Measurements from ENCODE around the gene KAZN.

KAZN gene

DNA sequence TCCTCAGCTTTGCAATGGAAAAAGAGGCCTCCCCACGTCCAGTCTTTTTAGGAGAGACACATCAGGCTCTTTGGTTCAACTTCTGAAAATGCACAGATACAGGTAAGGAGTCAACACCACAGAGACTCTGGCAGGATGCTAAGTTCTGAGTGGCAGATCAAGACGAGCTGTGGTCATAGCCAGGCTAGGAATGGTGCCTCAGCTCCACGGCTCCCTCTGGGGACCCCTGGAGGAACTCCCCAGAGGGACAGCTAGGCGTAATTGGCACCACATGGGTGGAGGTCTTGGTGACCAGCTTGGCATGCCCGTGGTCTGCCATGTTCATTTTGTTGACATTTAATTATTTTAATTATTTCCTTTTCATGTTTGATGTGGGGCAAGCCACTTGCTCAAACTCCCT lies 206.1 kb downstream of the KAZN start:
- DNase-seq, result no peak

DNA sequence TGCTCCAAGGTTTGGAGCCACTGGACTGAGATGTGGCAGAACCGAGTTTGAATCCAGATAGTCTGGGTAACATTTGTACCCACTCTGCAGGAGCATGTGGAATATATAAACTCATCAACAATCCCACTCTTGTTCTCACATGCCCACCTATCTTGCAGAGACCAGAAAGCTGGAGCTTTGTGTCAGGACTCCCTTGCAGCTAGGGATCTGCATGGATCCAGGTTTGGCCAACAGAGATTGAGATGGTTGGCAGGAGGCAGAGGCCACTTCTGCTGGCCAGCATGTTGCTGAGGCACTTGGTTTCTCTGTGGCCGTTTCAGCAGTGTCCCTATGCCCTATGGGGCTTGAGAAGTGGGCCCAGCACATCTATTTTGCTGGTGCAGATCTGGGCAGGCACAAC lies 208.3 kb downstream of the KAZN start:
- DNase-seq, result no peak

DNA sequence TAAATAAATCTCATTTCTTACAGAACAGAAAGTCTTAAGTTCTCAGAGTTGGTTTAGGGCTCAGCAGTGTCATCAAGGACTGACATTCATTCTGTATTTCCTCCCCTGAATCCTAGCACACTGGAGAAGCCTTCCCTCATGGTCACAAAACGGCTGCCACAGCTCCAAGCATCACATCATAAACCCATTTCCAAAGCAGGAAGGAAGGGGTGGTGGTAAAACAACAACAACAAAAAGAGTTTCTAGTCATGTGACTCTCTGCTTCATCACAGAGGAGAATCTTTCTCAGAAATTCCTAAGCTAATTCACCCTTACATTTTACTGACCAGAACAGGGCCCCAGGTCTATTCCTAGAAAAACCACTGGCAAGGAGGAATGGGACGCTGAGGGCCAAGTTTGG lies 210.3 kb downstream of the KAZN start:
- DNase-seq, result no peak

DNA sequence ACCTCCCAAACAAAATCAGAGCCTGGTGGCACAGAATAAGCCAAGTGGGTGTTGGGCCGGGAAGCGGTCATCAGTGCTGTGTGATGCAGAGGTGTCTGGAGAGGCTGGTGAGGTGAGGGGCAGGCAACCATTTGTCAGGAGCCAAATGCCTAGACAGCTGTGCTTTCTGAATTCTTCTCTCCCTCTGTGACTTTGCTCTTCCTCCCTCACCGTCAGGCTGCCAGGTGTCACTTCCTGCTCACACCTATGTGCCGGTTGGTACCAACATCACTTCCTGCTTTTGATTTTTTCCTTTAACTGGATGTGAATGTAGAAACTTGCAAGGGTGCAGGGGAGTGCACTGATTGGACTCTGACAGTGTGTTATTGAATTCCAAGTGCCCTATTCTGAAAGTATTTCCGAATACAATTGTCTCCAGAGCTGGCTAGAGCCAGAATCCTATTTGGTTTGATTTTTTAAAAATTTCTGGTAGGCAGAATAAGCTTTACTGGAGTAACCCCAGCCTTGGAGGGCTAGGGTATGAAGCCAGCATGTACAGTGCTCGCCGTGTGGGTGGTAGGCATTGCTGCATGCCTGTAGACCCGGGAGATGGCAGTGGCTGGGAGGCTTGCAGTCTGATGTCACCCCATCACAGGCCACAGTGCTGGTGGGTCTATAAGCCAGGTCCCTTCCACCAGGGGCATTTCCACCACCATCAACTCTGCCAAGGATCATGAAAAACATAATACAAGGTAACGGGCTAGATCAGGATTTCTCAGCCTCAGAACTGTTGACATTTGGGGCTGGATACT lies 210.9 kb downstream of the KAZN start:
- DNase-seq, result no peak

DNA sequence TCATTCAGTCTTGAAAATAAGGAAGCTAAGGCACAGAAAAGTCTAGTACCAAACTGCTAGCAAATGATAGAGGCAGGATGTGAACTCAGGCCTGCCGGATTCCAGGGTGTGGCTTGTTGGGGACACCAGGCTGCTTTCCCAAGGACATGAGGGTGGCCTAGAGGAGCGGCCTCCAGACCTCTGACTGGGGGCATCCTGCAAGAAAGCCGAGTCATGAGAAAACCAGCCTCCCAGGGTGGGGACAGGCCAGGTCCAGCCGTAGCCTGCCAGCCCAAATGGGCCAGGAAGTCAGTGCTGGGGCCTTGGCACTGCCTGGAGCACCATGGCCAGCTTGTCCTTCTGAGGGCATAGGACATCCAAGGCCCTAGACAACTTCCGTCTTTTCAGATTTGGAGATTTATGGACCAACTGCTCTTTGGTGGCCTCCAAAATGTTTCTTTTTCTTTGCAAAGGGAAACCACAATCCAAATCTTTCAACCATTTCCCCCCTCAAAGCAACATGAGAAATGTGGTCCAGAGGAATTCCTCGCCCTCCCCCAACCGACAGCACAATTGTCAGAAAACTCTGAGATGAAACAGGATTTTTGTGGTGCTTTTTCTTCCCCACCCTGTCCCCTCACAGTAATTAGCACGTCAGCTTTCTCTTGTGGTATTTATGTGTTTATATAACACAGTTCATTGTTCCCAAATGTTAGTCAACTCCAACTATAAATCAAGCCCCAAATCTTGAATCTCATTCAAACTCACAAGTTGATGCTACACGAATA lies 212.3 kb downstream of the KAZN start:
- DNase-seq, result no peak

DNA sequence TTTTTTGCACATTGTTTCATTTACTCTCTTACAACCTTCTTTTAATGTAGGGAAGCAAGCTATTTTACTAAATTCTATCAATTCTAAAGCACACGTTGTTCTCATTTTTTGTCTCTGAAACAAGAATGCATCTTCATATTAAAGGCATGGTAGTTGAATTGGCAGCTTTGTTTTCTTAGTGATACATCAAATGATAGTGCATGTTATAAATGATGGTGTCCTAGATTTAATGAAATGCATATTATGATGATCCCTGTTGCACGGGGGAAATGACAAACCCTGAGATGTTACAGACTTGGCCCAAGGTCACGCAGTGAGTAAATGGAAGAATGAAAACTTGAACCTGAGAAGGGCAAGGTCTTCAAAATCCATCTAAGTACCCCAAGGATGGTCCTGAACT lies 213.1 kb downstream of the KAZN start:
- no peak for DNase-seq

DNA sequence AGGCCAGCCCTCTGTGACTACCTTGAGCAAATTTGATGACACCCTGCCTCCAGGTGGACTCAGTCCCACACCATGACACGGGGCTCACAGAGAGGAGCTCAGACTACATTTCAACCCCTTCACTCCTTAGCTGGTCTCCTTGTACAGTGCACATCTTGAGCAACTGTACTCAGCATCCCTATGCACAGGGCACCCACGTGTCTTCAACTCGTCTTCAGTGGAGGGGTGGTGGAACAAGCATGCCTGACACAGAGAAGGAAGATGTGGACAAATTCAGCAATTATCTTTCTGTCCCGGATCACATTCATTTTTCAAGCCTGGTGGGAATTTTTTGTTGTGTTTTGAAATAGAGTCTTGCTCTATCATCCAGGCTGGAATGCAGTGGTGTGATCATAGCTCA lies 213.7 kb downstream of the KAZN start:
- no peak for DNase-seq

DNA sequence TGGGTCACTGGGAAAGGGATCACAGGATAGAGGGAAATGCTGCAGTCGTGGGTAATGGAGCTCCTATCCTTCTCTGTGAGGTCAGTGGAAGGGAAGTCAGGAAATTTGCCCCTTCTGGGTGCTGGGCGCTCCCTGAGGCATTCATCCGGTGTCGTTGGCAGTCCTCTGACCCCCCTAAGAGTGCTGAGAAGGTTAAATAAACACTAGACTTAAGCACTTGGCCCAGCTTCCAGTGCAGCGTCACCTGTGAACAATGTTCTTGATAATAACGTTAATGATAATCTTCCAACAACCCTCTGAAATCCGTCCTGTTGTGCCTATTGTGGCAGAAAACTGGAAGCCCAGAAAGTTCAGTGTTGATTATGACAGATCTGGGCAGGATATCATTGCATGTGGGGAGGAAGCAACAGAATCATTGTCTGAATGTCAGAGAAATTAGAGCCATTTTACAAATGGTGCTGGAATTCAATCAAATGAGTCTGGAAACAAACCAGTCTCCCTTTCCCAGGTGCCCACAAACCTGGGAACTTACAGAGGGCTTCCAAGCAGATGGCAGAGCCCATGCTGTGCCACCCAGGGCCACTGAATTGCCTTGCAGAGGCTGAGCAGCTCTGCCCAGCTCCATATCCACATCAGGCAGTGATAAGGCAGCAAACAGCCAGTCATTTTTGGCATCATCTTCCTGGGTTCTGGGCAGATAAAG lies 216.8 kb downstream of the KAZN start:
- DNase-seq, result no peak

DNA sequence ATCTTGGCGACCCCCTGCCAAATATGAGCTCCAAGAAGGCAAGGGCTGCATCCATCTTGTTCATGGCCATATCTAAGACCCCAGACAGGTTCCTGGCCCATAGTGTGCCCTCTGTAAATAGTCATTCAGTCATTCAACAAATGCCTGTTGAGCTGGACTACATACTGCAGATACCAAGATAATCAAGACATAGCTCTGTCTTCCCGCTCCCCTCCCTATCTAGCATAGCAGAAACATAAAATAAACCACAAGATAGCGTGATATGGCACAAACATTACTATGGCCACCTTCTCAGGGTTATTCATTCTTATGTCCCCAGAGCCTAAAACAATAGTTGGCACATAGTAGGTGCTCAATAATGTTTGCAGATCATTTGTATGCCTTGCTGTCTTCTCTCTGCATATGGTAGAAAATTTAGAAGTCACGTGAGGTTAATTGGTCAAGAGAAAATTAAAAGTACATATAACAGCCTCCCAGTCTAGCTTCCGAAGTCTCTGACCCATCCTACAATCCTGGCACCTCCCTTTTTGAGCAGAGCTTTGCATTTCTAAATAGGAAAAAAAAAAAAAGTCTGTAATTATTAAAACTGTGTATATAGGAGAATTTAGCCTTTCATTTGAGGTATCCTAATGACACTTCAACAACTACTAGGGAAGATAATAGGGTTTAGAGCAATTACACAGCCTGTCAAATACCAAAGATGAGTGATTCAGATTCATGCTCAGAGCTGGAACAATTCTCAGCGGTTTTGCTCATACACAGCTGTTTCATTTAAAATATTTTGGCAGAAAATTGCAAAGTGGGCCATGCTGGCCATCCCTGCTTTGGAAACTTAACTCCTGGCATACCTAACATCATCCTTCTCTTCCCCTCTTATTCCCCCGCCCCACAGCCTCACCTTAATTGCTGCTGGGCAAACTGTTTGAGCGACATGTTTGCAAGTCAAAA lies 219.0 kb downstream of the KAZN start:
- no peak for DNase-seq

DNA sequence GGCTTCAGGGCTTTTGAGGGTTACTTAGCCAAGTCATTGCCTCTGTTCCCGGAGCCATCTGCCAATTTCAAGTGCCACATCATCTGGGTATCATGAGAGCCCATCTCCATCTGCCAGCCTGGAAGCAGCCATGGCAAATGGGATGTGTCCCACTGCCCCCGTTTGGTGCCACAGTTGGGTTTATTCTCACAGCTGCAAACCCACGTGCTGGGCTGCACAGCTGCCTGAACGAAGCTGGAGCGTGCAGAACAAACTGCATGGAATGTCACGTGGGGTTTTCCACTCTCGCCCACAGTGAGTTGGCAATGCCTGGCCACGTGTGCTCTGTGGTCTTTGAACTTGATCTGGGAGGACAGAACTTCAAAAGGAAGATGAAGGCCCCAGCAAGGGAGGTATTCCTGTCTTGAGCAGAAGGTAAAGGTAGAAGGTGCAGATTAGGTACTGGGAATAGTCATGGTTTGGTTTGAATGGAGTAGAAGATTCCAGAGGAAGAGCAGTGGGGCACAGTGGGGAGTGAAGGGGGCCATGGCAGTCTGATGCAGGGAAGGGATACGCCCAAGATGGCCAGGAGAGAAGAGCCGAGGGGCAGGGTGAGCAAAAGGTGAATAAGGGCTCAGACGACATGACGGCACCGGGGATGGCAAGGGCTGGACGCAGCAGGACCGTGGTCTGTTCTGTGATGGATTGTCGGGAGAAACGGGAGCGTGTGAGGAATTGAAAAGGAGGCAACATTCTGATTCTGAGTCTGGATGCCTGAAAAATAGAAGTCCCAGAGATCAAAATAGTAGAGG lies 222.0 kb downstream of the KAZN start:
- peak; percentile 15 for DNase-seq

DNA sequence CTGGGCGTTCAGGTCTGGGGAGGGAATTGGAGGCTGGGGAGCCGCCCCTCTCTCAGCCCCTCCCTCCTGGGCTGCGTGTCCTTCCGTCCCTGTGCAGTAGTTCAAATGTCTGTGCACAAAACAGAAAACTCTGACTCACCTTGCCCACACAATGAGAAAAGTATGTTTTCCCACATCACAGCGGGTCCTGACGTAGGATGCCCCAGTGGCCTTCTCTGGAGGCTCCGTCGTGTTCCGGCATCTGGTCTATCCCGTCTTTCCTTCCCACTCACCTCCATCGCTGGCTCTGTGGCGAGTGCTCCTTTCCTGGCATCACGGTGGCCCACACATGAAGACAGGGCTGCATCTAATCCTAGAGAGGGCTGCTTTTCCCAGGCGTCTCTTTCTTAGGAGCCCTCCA lies 224.0 kb downstream of the KAZN start:
- no peak for DNase-seq

DNA sequence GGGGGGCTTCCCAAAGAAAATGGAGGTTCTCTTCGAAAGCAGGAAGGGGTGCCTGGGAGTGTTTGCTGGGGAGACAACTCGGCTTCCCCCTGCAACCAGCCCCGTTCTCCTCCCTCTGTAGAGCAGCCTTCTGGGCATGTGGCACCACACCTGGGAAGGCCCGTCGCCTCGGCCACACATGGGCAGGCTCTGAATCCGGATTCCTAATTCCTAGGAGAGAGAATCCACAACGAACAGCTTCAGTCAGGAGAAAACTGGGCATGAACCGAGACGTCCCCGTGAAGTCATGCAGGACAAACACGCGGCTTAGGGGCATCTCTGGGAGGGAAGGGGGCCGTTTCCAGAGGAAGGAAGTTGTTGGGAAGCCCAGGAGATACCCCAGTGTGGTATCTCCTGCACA lies 224.5 kb downstream of the KAZN start:
- no peak for DNase-seq

DNA sequence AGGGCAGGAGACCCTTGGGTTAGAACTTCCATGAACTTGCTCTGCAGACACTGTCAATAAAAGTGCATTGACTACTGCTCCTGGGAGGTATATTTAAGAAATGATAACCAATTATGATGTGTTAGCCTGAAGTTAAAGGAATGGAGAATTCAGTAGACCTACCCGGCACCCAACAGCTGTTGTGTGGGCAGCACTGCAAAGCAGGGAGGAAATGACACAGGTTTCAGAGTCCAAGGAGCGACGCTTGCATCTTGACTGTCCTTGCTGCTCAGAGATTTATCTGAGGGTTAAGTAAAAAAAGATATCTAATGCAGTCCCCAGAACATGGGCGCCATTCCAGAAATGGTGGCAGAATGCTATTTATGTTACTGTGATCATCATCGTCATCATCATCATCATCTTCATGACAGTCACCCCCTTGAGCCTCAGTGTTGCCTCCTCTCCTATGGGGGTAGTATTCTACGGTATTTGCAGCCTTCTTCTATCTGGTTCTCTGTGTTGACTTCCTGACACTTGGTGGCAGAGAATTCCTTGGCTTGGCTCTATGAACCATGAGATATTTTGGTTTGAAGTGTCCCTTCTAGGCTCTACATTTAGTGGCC lies 225.9 kb downstream of the KAZN start:
- DNase-seq, result no peak

DNA sequence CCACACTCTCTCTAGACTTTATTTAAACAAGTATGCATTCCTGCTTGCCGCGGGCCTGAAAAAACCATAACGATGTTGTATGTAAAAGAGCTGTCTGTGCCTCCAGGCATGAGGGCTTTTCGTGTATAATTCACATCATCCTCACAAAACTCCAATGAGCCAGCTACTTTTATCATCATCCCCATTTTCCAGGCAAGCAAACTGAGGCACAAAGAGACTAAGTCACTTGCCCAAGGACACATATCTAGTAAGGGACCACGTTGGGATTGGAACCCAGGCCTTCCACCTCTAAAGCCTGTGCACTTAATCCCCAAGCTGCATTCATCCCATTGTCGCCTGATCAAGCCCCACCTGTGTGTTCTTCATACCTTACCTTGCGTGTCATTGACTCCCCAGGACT lies 226.9 kb downstream of the KAZN start:
- DNase-seq, result no peak

DNA sequence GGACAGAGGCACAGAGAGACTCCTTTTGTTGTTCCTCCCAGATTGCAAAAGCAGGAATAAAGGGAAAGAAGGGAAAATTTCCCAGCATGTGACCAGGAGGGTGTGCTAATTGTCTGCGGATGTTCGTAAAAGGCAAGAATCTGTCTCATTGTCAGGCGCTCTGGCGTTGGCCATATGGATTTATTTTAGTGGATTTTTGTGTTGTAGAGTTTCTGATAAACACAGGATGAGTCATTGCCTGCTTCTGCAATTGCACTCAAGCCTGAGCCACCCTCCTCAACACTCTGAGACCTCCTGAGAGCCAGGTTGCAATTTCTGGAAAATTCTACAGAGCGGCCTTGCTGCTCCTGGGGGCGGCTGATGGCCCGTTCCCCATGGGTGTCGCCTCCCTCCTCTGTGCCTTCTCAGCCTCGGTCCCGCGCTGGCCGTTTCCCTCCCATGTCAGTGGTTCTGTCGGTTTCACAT lies 227.7 kb downstream of the KAZN start:
- no peak for DNase-seq

DNA sequence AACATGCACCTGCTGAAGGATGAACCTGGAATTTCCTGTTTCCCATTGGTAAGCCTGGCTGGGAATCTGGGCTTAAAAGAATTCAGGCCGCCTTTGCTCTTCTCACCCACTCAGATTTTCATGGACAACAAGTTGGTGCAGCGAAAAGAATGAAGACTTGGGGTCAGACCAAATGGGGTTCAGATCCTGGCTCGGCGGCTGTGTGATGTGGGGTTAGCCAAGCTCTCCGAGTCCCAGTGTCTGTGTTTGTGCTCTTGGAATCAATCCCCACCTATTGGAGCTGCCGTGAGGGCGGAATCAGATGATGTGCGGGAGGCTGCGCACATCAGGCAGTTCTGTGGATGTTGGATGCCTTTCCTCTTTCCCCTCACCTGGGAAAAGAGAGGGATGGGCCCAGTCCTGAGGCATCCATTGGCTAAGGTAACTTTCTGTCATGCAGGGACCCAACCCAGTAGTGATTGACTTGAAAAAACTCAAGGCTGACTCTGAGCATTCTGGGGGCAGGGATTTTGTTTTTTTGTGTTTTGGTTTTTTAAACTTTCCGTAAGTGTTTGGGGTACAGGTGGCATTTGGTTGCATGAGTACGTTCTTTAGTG lies 228.3 kb downstream of the KAZN start:
- no peak for DNase-seq

DNA sequence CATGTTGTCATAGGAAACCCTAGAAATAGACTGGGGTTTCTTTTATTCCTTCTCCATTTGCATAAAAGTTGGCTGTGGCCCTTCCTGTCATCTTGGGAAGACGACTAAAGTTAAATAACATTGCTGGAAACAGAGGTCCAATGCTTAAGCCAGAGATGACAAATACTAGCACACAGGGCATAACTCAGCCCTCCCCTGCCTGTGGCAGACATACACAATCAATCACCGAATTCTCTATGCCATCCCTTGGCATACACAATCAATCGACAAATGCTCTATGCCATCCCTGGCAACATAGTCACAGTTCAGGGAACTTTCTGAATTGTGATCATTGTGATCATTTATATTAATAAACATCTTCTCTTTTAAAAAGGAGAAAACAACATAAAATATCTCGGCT lies 229.4 kb downstream of the KAZN start:
- no peak for DNase-seq

DNA sequence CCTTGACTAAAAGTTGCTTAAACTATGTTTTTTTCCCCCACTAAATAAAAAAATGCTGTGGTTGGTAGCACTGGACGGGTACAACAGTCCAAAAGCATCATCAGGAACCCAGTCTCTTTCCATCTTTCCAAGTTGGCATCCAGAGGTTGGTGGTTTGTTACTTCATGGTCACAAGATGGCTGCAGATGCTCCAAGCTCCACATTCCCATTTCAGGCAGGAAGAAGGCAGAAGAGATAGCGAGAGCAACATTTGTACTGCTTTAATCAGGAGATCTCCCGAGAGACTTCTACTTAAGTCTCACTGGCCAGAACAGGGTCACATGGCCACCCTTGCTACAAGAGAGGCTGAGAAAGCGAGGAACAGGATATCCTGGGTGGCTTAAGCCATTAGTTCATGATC lies 230.2 kb downstream of the KAZN start:
- no peak for DNase-seq

DNA sequence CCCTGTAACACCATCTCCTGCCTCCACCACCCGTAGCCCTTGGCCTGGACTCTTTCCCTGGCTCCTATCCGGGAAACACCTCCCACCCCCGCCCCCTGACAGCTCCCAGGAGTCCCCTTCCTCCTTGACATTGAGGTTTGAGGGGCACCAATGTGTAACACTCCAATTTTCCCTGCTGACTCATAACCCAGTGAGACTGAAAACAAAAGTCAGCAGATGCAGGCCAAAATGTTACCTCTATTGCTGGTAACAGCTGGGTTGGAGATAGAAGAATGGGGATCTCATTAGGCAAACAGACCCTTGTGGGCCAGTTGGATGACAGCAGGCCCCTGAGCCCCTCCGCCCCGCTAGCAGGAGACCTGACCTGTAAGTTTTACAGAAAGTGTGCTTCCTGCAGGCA lies 237.2 kb downstream of the KAZN start:
- no peak for DNase-seq

DNA sequence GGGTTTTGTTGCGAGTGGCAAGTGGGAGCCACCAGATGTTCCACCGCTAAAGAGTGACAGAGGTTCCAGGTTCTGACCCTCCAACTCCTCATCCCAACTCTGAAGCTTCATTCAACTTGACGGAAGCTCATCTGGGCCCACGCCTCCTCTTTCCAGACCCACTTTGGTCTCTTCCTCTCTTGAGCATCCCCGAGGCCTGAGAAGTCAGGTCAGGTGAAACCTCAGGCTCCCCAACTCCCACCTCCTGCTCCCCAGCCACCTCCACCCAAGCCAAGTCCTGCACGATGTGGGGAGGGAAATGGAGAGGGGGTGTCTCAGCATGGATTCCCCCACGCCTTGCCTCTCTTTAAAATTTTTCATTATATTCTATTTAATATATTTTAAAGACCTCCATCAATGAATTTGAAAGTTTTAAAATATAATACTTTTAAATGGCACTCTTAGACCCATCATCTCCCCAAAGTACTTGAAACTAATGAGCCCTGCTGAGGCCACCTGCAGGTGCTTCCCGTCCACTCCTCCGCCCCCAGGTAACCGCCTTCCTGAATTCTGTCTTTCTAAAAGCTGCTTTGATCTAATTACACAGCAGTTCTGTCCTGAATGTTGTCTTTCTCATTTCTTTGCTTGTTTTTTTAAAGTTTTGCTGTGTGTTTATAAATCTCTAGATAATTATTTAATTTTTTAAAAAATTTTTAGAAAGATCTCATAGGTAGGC lies 238.1 kb downstream of the KAZN start:
- DNase-seq, result no peak

Measured in DMS 273 treated with DMSO at 0.1 percent for 48 hours (cell line).